GM19025 (cell line): ENCODE measurements around the gene MYOZ3.

Experiments
- ATAC-seq: cut with Tn5 transposase; IDR thresholded peaks from one replicate; pipeline ENCODE4 v1.9.1; 2021; ENCODE audit warnings: mild to moderate bottlenecking, low read depth, moderate library complexity; ENCODE audit not compliant: unreplicated experiment

The MYOZ3 gene

DNA sequence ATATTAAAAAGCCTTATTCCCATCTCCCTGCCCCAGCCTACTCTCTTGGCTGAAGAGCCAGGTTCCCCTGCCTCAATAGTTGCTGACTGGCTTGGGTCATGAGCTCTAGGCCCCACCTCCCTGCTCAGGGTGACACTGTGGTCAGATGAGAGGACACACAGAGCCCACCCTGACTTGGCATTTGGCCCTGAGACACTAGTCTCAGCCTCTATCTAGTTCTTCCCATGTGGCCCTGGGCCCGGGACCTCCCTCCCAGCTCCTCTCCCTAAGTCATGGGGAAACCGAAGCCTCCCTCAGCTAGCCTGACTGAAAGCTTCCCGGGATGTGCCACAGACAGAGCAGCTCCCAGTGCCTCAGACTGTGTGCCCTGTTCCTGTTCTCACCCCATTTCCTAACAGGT lies 5.8 kb upstream of the MYOZ3 start:
- ATAC-seq = no peak

DNA sequence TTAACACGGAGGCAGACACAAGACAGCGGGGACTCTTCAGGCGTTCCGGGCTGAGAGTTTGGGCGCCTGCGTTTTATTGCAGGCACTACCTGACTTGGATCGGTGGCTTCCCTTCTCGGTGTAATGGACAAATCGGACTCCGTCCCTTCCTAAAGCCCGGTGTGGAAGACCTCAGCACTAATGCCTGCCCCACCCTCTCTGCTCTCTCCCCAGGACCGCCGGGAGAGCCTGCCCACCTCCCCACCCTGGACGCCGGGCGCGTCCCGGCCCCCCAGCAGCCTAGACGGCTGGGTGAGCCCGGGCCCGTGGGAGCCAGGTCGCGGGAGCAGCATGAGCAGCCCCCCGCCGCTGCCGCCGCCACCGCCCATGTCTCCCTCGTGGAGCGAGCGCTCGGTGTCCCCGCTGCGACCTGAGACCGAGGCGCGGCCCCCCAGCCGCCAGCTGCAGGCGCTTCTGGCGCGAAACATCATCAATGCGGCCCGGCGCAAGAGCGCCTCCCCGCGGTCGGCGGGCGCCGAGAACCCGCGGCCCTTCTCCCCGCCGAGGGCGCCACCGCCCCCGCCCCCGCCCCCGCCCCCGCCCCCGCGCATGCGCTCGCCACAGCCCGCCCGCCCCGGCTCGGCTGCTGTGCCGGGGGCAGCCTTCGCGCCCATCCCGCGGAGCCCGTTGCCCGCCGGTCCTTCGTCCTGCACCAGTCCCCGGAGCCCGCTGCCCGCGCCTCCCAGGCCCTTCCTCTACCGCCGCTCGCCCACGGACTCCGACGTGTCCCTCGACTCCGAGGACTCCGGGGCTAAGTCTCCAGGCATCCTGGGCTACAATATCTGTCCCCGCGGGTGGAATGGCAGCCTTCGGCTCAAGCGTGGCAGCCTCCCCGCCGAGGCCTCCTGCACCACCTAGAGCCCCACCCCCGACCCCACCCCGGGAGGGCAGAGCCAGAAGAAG lies 4.6 kb upstream of the MYOZ3 start:
- peak; percentile 58 for ATAC-seq

DNA sequence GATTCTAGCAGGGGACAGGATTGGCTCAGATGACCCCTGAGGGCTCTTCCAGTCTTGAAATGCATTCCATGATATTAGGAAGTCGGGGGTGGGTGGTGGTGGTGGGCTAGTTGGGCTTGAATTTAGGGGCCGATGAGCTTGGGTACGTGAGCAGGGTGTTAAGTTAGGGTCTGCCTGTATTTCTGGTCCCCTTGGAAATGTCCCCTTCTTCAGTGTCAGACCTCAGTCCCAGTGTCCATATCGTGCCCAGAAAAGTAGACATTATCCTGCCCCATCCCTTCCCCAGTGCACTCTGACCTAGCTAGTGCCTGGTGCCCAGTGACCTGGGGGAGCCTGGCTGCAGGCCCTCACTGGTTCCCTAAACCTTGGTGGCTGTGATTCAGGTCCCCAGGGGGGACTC lies 2.9 kb upstream of the MYOZ3 start:
- ATAC-seq = no peak

DNA sequence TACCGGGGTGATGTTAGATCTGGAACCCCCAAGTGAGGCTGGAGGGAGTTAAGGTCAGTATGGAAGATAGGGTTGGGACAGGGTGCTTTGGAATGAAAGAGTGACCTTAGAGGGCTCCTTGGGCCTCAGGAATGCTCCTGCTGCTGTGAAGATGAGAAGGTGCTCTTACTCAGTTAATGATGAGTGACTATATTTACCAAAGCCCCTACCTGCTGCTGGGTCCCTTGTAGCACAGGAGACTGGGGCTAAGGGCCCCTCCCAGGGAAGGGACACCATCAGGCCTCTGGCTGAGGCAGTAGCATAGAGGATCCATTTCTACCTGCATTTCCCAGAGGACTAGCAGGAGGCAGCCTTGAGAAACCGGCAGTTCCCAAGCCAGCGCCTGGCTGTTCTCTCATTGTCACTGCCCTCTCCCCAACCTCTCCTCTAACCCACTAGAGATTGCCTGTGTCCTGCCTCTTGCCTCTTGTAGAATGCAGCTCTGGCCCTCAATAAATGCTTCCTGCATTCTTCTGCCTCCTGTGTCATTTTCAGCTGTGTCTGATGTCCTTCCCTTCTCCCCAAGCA lies 2.3 kb upstream of the MYOZ3 start:
- ATAC-seq = no peak

DNA sequence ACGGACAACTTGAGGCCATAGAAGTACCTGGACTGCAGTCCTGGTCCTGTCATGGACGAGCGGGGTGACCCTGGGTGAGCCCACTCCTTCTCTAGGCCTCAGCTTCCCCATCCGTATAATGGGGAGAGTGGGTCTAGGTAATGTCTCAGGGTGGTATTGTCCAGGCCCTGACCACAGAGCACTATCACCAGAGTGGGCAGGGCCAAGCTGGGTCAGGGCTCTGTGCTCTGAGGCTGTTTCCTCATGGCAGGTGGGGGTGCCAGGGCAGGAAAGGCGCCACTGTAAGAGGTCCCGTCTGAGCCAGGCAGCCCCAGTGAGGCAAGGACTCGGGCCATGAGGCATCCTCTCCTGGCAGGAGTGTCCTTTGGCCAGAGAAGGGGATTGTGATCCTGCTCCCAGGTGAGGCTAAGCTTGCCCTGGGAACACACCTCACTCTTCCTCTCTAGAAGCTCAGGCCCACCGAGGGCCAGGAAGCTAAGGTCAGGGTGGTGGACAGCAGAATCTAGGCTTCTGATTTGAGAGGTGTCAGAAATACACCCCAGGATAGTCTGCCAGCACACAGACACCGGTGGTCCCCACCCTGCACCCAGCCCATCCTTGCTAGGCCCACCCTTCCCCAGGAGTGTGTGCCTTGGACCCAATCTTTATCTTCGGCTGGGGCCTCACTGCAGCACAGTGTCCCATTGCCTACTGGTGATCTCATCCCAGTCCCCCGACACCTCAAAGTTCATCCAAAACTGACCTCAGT lies 1.5 kb upstream of the MYOZ3 start:
- ATAC-seq = no peak

DNA sequence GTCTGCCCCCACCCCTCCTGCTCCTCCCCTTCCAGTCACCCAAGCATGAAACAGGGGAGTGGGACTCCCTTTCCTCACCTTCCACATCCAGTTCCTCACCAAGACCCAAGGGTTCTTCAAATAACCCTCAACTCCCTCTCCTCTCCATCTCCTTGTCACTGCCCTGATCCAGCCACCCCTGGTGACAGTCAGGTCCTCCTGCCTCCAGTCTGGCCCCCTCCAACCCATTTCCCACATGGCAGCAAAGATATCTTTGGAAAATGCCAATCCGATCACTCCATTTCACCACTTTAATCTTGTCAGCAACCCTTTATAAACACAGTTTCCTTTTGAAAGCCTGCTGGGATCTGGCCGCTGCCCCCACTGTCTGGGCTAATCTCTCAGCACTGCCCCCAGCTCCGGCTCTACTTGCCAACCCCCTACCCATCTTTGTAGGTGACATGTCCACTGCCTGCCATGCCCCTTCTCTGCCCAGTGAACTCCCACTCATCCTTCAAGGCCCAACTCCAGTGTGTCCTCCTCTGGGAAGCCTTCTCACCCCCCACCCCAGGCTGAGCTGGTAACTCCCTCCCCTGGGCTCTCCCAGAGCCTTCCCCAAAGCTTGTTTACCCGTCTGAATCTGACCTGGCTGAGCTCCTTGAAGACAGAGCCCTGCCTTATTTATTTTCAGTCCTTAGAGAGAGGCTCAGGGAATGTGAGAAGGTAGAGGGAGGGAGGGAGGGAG lies 781 bp upstream of the MYOZ3 start:
- ATAC-seq = no peak

DNA sequence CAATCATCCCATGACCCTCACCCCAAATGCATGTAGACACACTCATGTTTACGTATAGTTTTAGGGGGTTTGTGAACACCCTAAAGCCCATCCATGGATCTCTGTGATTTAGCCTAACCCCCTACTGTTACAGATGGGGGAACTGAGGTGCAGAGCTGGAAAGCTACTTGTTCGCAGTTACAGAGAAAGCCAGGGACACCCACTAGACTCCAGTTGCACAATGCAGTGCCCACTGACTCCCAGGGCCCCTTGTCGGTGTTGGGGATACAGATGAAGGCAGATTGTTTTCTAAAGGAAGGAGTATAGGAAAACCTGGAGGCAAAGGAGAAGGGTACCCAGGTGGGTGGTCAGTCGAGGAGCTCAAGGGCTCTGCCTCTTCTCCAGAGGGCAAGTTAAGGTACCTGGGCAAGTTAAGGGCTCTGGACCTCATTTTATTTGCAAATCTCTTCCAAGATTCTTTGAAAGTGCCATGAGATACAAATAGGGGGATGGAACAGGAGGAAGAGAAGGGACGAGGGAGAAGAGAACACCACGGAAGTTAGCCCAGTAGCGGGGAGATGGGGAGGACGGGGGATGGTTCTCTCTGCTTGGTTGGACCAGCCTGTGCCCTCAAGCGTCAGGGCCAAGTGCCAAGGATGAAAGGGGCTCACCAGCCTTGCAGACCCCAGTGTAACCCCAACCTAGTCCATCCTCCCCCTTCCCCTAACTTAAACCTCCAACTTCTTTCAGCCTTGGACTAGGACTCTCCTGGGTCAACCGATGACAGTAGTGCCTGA lies 958 bp downstream of the MYOZ3 start:
- ATAC-seq = no peak

DNA sequence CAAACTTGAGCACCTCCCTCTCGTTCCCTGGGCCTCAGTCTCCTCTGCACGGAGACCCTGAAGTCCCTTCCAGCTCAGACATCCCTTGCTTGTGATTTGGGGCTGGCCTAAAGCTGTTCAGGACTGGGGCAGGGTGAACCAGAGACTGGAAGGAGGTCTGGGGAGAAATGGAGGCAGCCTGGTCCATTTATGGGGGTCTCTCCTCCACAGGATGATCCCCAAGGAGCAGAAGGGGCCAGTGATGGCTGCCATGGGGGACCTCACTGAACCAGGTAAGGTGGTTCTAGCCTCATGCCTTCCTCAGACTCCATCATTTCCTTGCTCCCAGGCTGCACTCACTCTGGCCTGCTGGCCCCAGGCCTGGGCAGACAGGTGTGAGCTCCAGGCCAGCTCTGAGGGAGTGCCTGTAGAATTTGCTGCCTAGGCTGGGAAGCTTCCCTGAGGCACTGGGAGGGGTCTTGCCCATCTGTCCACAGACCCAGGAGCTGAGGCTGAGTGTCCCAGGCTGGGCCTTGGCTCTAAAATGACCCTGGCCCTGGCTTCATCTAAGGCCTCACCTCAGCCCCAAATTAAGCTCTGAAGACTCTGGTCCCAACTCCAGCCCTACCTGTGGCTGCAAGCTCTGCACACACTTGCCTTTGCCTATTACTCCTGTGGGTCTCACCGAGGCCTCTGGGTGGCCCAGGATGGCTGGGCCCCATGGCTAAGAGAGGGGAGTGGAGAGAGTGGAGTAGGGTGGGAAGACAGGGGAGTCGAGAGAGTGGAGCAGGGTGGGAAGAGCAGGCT lies 1.9 kb downstream of the MYOZ3 start:
- ATAC-seq = no peak

DNA sequence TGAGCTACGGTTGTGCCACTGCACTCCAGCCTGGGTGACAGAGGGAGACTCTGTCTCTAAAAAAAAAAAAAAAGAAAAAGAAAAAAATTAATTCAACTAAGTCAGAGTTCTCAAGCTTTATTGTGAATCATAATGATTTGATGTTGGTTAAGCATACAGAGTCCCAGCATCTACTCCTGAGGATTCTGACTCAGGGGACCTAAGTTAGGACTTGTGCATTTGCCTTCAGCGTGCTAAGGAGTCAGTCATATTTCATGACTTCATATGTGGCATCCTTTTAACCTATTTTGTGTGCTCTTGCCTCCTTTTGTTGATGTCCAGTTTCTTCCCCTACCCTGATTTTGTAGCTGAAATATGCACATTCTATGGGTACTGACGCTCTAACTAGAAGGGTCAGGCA lies 2.9 kb downstream of the MYOZ3 start:
- no peak for ATAC-seq

DNA sequence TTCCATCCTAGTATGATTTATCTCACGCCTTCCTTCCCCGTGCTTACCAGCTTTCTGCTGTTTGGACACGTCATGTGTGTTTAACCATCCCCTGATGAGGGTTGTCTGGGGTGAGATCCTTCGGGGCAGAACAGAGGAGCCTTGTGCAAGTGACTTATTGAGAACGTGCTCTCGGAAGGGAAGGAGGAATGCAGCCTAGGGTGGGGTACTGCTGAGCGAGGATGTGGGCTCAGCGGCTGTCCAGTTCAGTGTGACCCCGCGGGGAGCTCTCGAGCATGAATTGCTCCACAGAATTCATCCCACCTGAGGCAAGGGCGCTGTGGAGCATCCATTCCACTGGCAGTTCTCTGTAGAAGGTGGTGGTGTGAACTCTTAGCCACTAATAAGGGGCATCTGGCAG lies 4.0 kb downstream of the MYOZ3 start:
- no peak for ATAC-seq

DNA sequence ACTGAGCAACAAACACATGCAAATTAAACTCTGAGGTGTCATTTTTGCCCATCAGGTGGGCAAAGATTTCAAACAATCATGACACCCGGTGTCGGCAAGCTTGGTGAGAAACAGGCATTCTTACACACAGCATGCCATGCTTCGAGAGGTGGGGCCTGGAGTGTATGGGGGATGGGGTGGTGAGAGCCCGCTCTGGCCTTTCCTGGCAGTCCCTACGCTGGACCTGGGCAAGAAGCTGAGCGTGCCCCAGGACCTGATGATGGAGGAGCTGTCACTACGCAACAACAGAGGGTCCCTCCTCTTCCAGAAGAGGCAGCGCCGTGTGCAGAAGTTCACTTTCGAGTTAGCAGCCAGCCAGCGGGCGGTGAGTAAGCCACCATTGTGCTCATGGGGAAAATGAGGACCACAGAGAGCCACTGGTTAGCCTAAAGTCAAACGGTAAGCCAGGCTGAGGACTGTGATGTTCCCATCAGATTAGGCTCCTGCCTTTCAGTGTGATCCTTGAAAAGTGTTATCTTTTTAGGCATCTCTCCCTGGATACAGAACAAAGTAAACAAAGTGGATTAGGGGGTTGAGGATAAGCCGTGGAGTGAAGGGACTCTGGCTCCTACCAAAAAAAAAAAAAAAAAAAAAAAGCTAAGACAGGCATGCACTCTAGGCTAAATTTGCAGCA lies 9.4 kb downstream of the MYOZ3 start:
- ATAC-seq = no peak

DNA sequence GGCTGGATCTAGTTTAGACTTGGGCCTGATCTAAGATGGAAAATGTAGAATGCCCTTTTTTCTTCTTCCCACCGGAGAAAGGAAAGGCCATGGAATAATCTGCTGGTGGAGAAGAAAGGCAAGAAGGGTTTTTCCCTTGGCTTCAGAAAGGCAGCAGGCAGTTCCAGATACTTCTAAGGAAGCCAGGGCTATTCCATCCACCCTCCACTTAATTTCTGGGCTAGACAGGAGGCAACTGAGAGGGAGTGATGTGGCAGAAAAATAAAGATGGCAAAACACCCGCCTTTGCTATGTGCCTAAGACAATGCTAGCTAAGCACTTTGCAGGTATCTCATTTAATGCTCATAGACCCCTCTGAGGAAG lies 9.9 kb downstream of the MYOZ3 start:
- ATAC-seq = no peak

DNA sequence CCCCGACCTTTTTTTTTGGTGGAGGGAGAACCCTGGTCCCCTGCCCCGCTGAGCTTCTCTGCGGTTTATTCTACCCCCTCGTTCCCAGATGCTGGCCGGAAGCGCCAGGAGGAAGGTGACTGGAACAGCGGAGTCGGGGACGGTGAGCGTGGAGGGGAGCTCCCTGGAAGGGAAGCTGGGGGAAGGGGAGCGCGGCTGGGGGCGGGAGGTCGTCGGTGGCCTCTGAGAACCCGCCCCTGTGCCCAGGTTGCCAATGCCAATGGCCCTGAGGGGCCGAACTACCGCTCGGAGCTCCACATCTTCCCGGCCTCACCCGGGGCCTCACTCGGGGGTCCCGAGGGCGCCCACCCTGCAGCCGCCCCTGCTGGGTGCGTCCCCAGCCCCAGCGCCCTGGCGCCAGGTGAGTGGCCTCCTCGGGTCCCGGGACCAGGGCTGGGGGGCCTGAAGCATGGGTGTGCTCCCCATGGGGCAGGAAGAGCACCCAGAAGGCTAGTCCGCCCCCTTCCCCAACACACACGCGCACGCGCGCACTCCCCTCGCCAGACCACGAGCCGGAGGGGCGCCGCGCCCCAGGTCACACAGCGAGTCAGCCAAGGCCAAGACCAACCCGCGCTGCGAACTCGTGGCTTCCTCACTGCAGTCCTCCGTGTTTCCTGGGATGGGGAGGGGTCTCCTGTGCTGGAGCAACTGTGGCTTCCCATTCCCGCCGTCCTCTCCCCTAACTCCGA lies 10.6 kb downstream of the MYOZ3 start:
- no peak for ATAC-seq

DNA sequence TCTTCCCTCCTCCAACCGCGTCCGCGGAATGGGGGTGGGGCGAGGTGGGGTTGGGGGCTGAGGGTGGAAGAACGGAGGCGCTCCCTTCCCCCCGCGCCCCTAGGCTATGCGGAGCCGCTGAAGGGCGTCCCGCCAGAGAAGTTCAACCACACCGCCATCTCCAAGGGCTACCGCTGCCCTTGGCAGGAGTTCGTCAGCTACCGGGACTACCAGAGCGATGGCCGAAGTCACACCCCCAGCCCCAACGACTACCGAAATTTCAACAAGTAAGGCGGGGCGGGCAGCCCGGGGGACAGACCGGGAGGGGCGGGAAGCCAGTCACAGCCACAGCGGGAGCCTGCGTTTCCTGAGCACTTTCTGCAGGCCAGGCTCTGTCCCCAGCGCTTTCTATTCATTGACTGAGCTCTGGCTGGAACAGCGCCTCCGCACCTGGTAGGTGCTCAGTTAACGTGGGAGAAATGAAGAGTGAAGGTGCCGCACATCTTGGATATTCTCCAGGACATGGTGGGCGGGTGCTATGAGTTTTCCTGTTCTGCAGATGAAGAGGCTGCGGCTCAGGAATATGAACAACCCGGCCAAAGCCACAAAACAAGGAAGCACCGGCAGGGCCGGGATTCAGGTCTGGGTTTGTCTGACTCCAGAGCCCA lies 11.3 kb downstream of the MYOZ3 start:
- no peak for ATAC-seq

DNA sequence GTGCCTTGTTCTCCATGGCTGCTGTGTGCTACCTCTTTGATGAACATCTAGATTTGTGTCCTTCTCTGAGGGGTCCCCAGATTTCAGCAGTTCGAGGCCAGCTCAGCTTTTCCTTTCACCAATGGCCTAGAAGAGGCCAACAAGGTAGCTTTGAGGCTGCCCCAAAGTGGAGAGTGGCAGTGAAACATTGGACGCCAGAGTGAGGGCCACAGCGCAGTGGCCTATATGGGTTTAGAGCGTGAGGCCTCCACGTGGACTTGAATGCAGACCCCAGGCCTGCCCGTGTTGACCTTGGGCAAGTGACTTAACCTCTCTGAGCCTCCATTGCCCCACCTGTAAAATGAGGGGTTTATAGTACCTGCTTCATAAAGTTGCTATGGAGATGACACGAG lies 11.8 kb downstream of the MYOZ3 start:
- no peak for ATAC-seq

DNA sequence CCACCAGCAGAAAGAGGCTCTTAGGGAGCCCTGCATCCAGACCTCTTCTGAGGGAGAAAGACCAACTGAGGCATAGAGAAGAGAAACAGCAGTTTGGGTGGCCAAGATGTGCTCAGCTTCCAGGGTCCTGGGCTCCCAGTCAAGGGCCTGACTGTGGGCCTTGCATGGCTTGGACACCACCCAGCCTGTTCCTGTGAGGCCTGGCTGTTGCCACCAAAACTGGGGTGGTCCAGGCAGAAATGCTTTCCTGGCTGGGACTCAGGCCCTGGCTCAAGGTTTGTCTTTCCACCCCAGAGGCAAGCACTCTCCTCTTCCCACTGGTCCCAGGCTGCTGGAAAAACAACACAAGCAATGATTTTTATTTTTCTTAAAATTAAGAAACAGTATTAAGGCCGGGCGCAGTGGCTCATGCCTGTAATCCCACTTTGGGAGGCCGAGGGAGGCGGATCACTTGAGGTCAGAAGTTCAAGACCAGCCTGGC lies 13.3 kb downstream of the MYOZ3 start:
- no peak for ATAC-seq

DNA sequence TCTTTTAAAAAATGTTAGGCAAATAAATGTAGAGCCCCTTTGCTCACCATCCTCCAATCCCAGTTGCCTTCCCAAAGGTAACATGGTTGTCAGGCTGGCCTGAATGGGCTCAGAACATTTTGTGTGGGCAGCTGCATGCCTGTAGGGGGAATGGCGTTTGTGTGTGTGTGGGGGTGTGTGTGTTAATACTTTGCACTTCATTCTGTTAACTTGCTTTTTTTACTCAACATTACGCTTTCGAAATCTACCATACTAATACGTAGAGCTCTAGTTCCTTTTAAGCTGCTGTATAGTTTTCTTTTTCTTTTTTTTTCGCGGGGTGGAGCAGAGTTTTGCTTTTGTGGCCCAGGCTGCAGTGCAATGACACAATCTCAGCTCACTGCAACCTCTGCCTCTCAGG lies 14.0 kb downstream of the MYOZ3 start:
- ATAC-seq = no peak

DNA sequence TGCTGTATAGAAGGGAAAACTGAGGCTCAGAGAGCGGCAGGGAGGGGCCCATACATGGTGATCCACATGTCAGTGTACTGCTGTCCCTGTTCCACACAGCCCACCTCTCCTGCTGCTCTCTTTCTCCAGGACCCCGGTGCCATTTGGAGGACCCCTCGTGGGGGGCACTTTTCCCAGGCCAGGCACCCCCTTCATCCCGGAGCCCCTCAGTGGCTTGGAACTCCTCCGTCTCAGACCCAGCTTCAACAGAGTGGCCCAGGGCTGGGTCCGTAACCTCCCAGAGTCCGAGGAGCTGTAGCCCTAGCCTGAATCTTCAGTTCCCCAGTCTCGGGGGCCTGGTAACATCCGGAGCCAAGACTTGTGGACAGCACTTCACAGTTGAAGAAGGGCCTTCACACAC lies 15.5 kb downstream of the MYOZ3 start:
- no peak for ATAC-seq
